HG03196 (cell line): ENCODE results near the gene FNDC3A.
"Not testable (repeated sequence)": the region's sequence is repeated elsewhere in the genome, so short reads cannot be mapped to it uniquely, and the experiment has no call there.

ENCODE experiments used
- ATAC-seq: cut with Tn5 transposase; IDR thresholded peaks from one replicate; pipeline ENCODE4 v1.9.1; 2021; ENCODE audit not compliant: unreplicated experiment

The FNDC3A gene

GRCh38 chr13:48976576-48977285, 1.0 kb downstream of the FNDC3A start:
- peak; percentile 14 for ATAC-seq

- no peak for ATAC-seq
Observed at GRCh38 chr13:48977286-48977625, 1.5 kb downstream of the FNDC3A start.

GRCh38 chr13:48977973-48978372, 2.3 kb downstream of the FNDC3A start:
- ATAC-seq: no peak

GRCh38 chr13:48978942-48979601, 3.4 kb downstream of the FNDC3A start:
- ATAC-seq: no peak

GRCh38 chr13:48979892-48980291, 4.2 kb downstream of the FNDC3A start:
- peak; percentile 41 for ATAC-seq

GRCh38 chr13:48983331-48983730, 7.6 kb downstream of the FNDC3A start:
- ATAC-seq: no peak

GRCh38 chr13:48985756-48986155, 10.0 kb downstream of the FNDC3A start:
- ATAC-seq: no peak

GRCh38 chr13:48990900-48991299, 15.2 kb downstream of the FNDC3A start:
- ATAC-seq: no peak

GRCh38 chr13:48993150-48993549, 17.4 kb downstream of the FNDC3A start:
- ATAC-seq: no peak

GRCh38 chr13:48994706-48995105, 19.0 kb downstream of the FNDC3A start:
- peak; percentile 64 for ATAC-seq

- no peak for ATAC-seq
Observed at GRCh38 chr13:48998641-48999292, 23.1 kb downstream of the FNDC3A start.

- ATAC-seq: no peak
Observed at GRCh38 chr13:49000247-49000646, 24.5 kb downstream of the FNDC3A start.

- not testable (repeated sequence) for ATAC-seq
Observed at GRCh38 chr13:49018986-49019635, 43.4 kb downstream of the FNDC3A start.

- ATAC-seq: no peak
Observed at GRCh38 chr13:49020328-49020727, 44.6 kb downstream of the FNDC3A start.

GRCh38 chr13:49020940-49021553, 45.3 kb downstream of the FNDC3A start:
- ATAC-seq: no peak

- no peak for ATAC-seq
Observed at GRCh38 chr13:49021953-49022352, 46.2 kb downstream of the FNDC3A start.

- ATAC-seq: no peak
Observed at GRCh38 chr13:49022472-49023144, 46.9 kb downstream of the FNDC3A start.

- no peak for ATAC-seq
Observed at GRCh38 chr13:49023431-49023830, 47.7 kb downstream of the FNDC3A start.

- ATAC-seq: no peak
Observed at GRCh38 chr13:49026851-49027250, 51.1 kb downstream of the FNDC3A start.

GRCh38 chr13:49029570-49029969, 53.9 kb downstream of the FNDC3A start:
- ATAC-seq: no peak

- no peak for ATAC-seq
Observed at GRCh38 chr13:49030213-49030612, 54.5 kb downstream of the FNDC3A start.
